Stimulated activated CD4-positive, alpha-beta T cell treated with anti-CD3 and anti-CD28 coated beads, Interleukin-1b, Interleukin-23, amount 100 ng/mL, for 48 hours (primary cell): ENCODE measurements around the gene GIMAP5.

Source experiments
- DNase-seq: peaks from one replicate; pipeline ENCODE4 v3.0.0-alpha.2; 2020

GIMAP5 gene

DNA sequence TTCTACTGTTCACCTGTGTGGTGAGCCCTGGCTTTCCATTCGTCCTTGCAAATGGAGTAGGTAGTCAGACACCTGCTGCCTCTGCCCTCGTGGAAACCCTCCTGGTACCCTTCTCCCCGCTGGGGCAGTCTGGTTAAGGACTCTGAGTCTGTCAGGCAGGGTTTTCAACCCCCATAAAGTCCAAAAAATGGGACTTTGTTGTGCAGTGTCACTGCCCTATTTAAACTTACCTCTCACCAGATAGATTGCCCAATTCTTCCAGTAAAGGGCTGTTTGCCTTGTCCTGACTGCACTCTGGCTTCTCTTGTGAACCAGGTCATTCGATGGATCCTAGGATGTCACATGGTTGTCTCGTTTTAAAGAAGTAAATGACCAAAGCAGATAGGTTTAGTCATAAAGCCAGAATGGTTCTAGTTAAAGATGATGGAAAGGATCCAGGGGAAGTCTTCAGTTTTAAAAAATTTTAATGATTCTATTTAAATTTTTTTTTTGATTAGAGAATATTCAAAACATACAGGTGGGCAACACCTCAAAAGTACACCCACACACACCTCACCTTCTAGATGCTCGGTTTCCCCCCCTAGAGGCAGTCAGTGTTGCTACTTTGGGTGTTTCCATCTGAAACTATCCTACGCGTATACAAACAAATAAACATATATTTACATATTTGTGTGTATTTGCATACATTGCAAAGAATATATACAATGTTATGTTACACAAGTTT, 41.0 kb downstream of the GIMAP5 start:
- DNase-seq: no peak

DNA sequence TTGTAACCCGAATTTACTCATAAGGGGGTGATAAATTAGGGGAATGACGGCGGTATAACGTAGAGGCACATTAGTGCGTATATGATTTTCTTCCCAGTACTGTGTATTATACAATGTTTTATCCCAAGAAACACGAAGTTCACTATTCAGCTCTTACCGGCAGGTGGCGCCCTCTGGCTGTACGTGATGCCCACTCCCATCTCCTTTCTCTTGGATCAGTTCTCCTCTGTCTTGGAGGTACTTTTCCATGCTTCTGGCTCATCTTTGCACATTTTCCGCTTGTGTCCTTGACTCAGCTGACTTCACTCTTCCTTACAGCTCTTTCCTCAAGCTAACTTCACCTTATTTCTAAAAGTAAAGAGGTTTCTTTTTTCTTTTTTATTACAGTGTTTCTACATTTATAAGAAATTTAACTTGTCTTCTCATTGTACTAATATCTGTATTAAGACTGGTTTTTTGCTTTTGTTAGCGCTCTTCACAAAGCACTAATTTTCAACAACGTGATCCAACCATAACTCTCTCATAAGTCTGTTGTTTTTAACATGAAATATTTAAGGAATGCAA, 41.6 kb downstream of the GIMAP5 start:
- peak; percentile 70 for DNase-seq

DNA sequence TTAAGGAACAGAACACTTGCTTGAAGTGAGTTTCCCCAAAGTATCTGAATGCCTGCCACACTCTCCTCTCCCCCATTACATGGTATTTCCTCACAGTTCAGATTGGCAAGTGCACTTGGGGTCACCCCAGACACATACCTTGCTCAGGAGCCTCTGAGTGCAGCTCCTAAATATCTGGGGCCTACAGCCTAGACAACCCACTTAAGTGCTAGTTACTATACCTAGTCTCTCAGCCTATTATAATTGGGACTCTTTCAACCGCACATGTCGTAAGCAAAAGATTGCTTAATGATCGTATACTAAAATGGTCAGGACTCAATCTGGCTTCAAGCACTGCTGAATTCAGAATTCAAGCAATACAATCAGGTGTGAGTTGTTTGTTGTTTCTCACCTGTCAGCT, 43.1 kb downstream of the GIMAP5 start:
- DNase-seq: no peak

DNA sequence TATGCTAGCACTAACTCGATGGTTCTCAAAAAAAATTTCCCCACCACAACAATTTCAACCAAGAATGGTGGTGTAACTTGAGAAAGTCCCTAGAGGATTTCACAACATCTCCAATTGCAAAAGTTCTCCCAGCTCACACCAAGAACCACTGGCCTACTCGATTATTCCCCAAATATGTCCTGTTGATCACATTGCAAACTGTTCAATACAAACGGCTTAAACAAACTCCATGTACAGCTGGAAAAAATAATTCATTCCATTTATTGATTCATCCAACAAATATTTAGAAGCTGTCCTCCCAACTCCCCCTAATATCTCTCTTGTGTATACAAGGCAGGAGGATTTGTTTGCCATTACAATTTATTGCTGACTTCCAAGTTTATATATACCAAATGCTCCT, 43.9 kb downstream of the GIMAP5 start:
- DNase-seq: no peak

DNA sequence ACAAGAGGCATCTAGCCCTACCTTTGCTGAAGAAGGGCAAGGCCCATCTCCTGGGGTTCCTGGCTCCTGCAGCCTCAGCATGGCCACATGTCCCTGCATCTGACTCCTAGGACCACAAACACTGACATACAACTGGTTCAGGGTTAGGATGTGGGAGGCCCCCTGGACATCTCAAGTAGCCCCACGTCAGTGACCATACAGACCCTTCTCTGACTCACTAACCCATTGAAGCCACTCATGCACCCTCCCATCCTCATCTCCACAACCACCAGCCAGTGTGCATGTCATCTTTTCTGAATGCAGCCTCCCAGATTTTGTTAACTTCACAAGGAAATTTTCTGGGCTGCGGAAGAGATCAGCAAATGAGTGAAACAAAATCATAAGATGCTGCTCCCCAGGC, 44.7 kb downstream of the GIMAP5 start:
- DNase-seq: no peak

DNA sequence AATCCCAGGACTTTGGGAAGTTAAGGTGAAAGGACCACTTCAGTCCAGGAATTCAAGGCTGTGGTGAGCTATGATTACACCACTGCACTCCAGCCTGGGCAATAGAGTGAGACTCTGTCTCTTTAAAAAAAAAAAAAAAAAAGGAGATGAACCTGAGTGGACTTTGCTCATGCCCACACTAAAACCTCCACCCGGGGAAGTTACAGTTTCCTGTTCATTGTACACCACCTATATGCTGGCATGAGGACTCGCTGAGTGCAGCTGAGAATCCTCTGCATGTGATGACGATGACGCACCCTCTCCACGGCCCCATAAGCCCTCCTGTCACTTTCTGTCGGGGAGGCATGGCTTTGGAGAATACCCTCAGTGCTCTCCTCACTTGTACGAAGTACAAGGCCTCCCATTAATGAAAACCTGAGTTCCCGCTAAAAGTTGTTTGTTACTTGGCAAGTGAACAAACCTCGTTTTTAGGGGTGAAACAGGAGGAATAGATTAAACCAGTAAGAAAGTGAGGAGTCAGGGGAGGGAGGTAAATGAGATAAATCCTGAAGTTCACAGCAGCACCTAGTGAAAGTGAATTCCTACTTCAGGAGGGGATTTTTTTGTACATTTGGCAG, 47.0 kb downstream of the GIMAP5 start:
- DNase-seq: no peak

DNA sequence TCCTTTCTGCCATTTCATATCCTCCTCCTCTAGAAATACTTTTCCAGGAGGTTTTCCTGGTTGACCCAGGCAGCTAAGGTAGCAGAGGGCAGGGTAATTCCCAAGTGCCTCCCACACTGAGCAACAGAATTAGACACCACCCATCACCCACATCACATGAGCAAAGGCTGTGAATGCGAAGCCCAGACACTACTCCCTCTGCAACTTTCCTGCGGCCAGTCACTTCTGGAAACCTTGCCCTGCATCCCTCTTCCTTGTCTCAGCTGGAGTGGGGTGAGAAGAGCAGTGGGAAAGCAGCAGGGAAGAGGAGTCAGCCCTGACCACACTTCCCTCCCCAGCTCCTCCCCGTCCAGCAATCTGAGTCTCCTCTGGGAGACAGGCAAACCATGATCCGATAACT, 47.7 kb downstream of the GIMAP5 start:
- DNase-seq: no peak

DNA sequence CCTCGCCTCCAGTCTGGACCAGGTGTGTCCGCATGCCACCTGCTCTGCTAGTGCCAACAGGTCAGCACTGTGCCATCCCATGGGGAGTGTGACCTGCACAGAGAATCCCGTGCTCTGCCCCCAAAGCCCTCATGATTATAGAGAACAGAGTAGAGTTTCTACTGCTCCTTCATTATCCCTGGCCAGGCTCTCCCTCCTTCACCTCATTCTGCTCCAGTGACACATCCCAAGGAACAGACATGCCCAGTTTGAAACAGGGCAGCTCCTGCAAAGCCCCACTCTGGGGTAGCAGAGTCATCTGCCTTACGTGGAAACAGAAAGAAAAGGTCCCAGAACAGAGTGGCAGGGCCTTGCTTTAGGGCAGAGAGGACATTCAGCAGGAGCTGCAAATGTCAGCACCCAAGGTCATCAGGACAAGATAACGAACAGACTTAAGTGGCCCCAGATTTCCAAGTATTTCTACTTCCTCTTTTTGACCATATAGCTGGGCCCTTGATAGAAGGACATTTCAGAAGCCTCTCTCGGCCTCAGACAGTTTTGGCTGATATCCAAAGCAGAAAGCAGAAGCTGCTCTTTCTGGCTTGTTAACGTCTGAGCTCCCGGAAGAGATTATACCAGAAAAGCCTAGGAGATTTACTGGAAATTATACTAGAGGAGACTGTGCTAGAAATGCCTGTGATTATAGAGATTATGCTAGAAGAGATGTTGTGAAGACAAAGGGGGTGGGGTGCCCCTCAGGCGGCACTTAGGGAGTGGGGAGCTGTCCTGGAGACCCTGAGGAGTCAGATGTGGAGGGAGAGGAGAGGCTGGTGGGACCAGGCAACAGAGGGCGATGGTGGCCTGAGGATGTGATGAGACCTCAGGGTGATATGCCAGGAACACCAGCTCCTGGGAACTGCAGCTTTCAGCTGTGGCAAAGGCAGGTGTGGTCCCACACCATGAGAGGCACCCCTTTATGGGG, 50.4 kb downstream of the GIMAP5 start:
- no peak for DNase-seq

DNA sequence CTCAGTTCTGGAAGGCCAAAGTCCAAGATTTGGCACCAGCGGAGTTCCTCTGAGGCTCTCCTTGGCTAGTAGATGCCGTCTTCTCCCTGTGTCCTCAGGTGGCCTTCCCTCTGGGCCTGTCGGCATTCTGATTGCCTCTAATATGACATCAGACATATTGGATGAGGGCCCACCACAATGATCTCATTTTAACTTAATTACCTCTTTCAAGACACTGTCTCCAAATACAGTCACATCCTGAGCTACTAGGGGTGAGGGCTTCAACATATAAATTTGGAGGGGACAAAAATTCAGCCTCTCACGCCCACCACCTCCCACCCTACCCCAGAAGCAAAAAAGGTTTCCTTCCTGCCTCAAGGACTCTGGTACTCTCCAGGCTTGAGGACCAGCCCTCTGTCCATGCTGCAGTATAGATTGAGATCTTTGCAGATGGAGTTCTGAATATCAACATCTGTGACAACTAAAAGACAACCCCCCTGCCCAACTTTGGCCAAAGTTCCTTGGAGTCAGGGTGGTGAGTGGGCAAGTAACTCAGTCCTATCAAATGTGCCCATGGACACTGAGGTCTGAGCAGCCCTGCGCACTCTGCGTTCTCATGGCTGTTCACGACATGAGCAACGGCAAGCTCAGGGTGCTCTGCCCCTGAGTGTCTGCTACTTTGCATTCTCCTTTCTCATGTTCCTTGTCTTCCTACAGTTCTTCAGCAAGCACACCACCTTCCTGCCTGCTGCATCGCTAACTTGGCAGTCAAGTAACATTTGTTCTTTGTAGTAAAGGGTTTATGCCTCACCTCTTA, 51.5 kb downstream of the GIMAP5 start:
- no peak for DNase-seq

DNA sequence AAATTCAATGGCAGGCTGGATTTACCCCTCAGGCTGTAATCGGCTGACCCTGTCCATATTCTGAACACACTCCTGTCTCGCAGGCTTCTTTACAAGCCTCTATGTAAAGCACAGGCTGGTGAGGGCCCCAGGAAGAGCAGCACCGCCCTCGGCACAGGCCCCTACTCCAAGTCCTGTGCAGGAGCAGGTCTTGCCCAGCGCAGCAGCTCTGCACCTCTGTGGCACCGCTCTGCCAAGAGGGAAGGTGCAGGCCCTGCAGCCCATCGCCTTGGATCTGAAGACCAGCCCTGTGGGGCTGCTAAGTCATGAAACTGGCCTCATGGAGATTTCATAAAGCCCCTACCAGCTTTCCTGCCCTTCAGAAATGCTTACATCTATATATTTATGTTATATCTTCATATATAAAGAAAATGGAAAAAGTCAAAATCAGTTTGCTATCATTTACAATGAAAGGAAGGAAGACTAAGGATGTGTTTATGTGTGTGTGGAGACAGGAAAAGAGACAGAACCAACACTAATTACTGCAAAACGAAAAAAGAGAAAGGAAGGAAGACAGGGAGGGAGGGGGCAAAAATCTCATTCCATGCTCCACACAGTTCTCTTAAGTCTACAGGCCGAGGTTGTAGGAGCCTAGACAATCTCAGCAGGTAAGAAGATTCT, 53.3 kb downstream of the GIMAP5 start:
- no peak for DNase-seq

DNA sequence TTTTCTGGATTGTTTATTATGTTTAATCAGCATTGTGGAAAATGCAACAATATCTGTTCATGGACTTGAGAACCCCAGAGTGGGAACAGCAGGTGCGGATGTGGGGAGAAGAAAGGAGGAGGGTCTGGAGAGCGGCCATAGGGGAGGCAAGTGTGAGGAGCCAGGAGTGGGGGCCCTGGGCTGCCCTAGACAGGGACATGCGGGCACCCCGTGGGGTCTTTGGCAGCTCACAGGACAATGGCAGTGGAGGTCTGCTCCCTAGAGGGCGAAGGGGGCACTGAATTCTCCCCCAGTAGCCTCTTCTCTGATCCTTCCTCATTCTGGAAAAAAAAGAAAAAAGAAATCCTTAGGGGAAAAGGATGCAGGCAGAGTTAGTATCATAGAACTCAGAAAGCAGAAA, 54.1 kb downstream of the GIMAP5 start:
- no peak for DNase-seq

DNA sequence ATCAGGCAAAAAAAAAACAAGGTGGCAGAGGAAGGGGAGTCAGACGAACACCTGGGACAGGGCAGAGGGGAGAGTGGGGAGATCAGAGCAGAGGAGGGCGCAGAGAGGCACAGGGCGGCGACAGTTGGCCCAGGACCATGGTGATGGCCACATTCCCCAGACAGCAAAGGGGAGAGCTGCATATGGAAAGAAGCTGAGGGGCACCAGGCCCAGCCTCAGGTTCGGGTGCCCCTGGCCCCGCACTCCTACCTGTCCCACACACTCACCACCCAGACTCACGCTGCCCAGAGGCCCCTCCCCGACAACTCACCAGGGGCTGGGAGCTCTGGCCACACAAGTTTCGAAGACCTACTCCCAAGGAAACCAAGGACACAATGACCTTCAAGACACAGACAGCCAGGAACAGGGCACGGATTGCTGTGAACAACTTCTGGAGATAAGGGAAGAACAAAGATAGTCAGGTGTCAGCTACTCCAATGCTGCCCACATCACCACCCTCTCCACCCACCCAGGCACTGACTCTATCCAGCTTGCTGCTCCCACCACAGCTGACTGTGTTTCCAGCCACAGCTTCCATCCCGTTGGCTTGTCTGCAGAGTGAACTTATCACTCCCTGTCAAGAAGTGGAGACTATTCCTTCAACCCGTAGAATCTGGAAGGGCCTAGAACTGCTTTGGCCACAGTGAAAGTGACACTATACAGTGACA, 54.7 kb downstream of the GIMAP5 start:
- DNase-seq: no peak
